ENCODE results near the gene RGS1. TPM values are rescaled to one million over a fixed set of nuclear protein-coding genes. Genes with fewer than 3 reads are reported as not detected.

RGS1 gene
- total RNA-seq, 1 experiment from 2014 or later: not detected

DNA sequence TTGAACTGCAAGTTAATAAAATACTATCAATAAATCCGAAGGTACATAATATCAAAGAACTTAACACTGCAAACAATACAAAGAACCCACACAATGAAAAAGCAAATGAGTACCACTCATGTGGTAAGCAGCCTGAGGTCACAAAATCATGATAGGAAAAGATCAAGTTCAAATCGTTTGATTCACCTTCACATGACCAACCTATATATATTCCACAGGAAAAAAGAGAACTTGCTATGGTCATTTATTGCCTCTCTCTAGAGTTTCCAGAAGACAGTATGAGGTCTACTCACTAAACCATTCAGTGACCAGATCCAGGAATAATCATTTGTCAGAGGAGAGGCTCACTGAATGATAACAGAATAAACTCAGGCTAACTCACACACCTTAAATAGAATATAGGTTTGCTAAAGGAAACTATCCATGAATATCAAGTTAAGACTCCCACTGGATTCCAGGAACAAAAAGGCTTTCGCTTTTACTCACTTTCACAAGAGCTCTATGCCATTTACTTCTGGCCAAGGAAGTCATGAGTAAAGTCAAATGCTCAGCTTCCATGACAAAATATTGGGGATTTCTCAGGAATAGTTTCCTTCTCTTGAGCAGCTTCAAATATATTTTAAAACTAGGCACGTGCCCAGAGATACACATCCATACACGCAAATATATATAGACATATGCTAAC, 48.3 kb upstream of the RGS1 start:
- POLR2A ChIA-PET: no interaction called here
- Histone ChIP-seq H3K9ac (ENCODE audit: low read length) (no peak overlapping the region), H2AFZ (ENCODE audit: low read depth, low read length, poor library complexity, severe bottlenecking) (peak overlapping the region; percentile 49), H3K27me3 (ENCODE audit: insufficient read depth, low read length) (no peaks in the 10 kb centered on the region), H3K4me2 (ENCODE audit: low read length) (no peak overlapping the region), H3K4me1 (ENCODE audit: control insufficient read depth in 1 of 2, insufficient read depth in 2 of 2, low read length in 2 of 2) (peaks cover 9 to 21% of the 10 kb centered on the region in 2 experiments), H3K36me3 (ENCODE audit: control insufficient read depth in 1 of 2, insufficient read depth in 2 of 2, low read length in 2 of 2) (no peaks in the 10 kb centered on the region), H3K79me2 (ENCODE audit: insufficient read depth, low read length) (no peaks in the 10 kb centered on the region), H3K27ac (ENCODE audit: low read depth, low read length) (no peak overlapping the region), H3K9me2 (ENCODE audit: insufficient read depth) (no peaks in the 10 kb centered on the region; the same call in 1 of the 2 replicates), H4K20me1 (ENCODE audit: insufficient read depth) (no peaks in the 10 kb centered on the region), H3K4me3 (replicated peaks in 1 of 2; ENCODE audit: low read depth in 1 of 2, low read length in 2 of 2) (no peak overlapping the region), H3K9me3 (ENCODE audit: control insufficient read depth in 1 of 2, insufficient read depth in 1 of 2, low read depth in 1 of 2, low read length in 2 of 2) (no peaks in the 10 kb centered on the region)
- DNase-seq (ENCODE audit: low read depth, low spot score): no peak
- ATAC-seq: no peak
- intact Hi-C loops (cut with micrococcal nuclease): no loop called here
- RAD21 ChIA-PET (ENCODE audit: low non-redundant PET in 1 of 2, low total read pairs in 2 of 2, uncharacterized antibody in 2 of 2, unreplicated experiment in 2 of 2): no interaction called here
- TF ChIP-seq ZNF274 (IDR thresholded peaks at IDR 0.05; ENCODE audit: low read depth, low read length): no peak
- TF ChIP-seq, protein P1, sequence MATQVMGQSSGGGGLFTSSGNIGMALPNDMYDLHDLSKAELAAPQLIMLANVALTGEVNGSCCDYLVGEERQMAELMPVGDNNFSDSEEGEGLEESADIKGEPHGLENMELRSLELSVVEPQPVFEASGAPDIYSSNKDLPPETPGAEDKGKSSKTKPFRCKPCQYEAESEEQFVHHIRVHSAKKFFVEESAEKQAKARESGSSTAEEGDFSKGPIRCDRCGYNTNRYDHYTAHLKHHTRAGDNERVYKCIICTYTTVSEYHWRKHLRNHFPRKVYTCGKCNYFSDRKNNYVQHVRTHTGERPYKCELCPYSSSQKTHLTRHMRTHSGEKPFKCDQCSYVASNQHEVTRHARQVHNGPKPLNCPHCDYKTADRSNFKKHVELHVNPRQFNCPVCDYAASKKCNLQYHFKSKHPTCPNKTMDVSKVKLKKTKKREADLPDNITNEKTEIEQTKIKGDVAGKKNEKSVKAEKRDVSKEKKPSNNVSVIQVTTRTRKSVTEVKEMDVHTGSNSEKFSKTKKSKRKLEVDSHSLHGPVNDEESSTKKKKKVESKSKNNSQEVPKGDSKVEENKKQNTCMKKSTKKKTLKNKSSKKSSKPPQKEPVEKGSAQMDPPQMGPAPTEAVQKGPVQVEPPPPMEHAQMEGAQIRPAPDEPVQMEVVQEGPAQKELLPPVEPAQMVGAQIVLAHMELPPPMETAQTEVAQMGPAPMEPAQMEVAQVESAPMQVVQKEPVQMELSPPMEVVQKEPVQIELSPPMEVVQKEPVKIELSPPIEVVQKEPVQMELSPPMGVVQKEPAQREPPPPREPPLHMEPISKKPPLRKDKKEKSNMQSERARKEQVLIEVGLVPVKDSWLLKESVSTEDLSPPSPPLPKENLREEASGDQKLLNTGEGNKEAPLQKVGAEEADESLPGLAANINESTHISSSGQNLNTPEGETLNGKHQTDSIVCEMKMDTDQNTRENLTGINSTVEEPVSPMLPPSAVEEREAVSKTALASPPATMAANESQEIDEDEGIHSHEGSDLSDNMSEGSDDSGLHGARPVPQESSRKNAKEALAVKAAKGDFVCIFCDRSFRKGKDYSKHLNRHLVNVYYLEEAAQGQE (IDR thresholded peaks at IDR 0.05; ENCODE audit: low read depth): no peak
- TF ChIP-seq ZFX (IDR thresholded peaks at IDR 0.05): no peak
- no peak for TF ChIP-seq SIN3A (IDR thresholded peaks at IDR 0.05; ENCODE audit: low read depth)
- no peak for TF ChIP-seq POLR2A (IDR thresholded peaks at IDR 0.05; ENCODE audit: borderline replicate concordance, extremely low read depth, insufficient read depth, insufficient read length)
- TF ChIP-seq TCF7L2 (IDR thresholded peaks at IDR 0.05; ENCODE audit: borderline replicate concordance, extremely low read depth, insufficient read depth, insufficient read length): no peak
- TF ChIP-seq, protein P2, sequence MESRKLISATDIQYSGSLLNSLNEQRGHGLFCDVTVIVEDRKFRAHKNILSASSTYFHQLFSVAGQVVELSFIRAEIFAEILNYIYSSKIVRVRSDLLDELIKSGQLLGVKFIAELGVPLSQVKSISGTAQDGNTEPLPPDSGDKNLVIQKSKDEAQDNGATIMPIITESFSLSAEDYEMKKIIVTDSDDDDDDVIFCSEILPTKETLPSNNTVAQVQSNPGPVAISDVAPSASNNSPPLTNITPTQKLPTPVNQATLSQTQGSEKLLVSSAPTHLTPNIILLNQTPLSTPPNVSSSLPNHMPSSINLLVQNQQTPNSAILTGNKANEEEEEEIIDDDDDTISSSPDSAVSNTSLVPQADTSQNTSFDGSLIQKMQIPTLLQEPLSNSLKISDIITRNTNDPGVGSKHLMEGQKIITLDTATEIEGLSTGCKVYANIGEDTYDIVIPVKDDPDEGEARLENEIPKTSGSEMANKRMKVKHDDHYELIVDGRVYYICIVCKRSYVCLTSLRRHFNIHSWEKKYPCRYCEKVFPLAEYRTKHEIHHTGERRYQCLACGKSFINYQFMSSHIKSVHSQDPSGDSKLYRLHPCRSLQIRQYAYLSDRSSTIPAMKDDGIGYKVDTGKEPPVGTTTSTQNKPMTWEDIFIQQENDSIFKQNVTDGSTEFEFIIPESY (IDR thresholded peaks at IDR 0.05; ENCODE audit: extremely low read depth, insufficient replicate concordance, low read length): no peak
- no peak for TF ChIP-seq CEBPB (IDR thresholded peaks at IDR 0.05; ENCODE audit: low read depth)
- no peak for TF ChIP-seq EZH2 (IDR thresholded peaks at IDR 0.05)
- TF ChIP-seq, protein P3, sequence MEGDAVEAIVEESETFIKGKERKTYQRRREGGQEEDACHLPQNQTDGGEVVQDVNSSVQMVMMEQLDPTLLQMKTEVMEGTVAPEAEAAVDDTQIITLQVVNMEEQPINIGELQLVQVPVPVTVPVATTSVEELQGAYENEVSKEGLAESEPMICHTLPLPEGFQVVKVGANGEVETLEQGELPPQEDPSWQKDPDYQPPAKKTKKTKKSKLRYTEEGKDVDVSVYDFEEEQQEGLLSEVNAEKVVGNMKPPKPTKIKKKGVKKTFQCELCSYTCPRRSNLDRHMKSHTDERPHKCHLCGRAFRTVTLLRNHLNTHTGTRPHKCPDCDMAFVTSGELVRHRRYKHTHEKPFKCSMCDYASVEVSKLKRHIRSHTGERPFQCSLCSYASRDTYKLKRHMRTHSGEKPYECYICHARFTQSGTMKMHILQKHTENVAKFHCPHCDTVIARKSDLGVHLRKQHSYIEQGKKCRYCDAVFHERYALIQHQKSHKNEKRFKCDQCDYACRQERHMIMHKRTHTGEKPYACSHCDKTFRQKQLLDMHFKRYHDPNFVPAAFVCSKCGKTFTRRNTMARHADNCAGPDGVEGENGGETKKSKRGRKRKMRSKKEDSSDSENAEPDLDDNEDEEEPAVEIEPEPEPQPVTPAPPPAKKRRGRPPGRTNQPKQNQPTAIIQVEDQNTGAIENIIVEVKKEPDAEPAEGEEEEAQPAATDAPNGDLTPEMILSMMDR (IDR thresholded peaks at IDR 0.05 in 2 of 3, conservative IDR thresholded peaks at IDR 0.05 in 1 of 3; ENCODE audit: borderline replicate concordance in 1 of 3, insufficient read depth in 1 of 3, low read depth in 2 of 3, low read length in 2 of 3): no peak
- TF ChIP-seq, protein P4, sequence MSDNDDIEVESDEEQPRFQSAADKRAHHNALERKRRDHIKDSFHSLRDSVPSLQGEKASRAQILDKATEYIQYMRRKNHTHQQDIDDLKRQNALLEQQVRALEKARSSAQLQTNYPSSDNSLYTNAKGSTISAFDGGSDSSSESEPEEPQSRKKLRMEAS (IDR thresholded peaks at IDR 0.05): no peak
- no peak for TF ChIP-seq SP1 (IDR thresholded peaks at IDR 0.05; ENCODE audit: low read depth)
- TF ChIP-seq EZH2phosphoT487 (IDR thresholded peaks at IDR 0.05; ENCODE audit: borderline replicate concordance): no peak
- TF ChIP-seq YY1 (IDR thresholded peaks at IDR 0.05; ENCODE audit: extremely low read depth, insufficient replicate concordance, low read depth, low read length): no peak
- no peak for TF ChIP-seq FOSL1 (IDR thresholded peaks at IDR 0.05; ENCODE audit: low read depth)
- BruUV-seq (replicated peaks): no TSS peak
- CTCF ChIA-PET: no interaction called here

Data from HCT116 (cell line).